GM18507 (cell line): Measurements from ENCODE around the gene LONP2.
"Not testable (repeated sequence)": the region's sequence is repeated elsewhere in the genome, so short reads cannot be mapped to it uniquely, and the experiment has no call there.

Experiments used
- DNase-seq: peaks from one replicate; pipeline ENCODE4 v3.0.0; 2011; ENCODE audit warnings: low read depth; ENCODE audit not compliant: insufficient read length; ENCODE audit errors: extremely low spot score
- FAIRE-seq: peaks from 2 replicates; lab custom pipeline; 2011; peaks lifted over from hg19 to GRCh38; lab: Jason Lieb, UNC

Gene LONP2

GRCh38 chr16:48383009-48383876 is 139.1 kb downstream of the LONP2 start:
- no peak for DNase-seq
- no peak for FAIRE-seq

GRCh38 chr16:48383877-48384519 is 139.9 kb downstream of the LONP2 start:
- FAIRE-seq (peak; percentile 57), DNase-seq (no peak)

- no peak for DNase-seq
- FAIRE-seq: no peak
These were observed 140.6 kb downstream of the LONP2 start for GRCh38 chr16:48384520-48385252.

- peak; percentile 87 for DNase-seq
- peak; percentile 31 for FAIRE-seq
These were observed 141.4 kb downstream of the LONP2 start, which contains the start of gene SIAH1 for GRCh38 chr16:48385253-48386150. Gene SIAH1 (minus strand): TSS chr16:48385413. CDS start chr16:48362428, 22,985 bp downstream.

- DNase-seq: no peak
- FAIRE-seq: no peak
These were observed 142.6 kb downstream of the LONP2 start for GRCh38 chr16:48386559-48387312.

- no peak for FAIRE-seq
- DNase-seq: no peak
These were observed 148.3 kb downstream of the LONP2 start for GRCh38 chr16:48392407-48392806.

GRCh38 chr16:48393485-48394354 is 149.6 kb downstream of the LONP2 start:
- DNase-seq (no peak), FAIRE-seq (no peak)

- DNase-seq (no peak), FAIRE-seq (no peak)
These were observed 150.2 kb downstream of the LONP2 start for GRCh38 chr16:48394355-48394703.

- FAIRE-seq (no peak), DNase-seq (no peak)
These were observed 151.3 kb downstream of the LONP2 start for GRCh38 chr16:48395375-48395774.

- FAIRE-seq, DNase-seq: not testable (repeated sequence)
These were observed 158.4 kb downstream of the LONP2 start for GRCh38 chr16:48402547-48402946.

GRCh38 chr16:48405153-48405552 is 161.1 kb downstream of the LONP2 start:
- DNase-seq (no peak), FAIRE-seq (no peak)

GRCh38 chr16:48405907-48406306 is 161.8 kb downstream of the LONP2 start:
- FAIRE-seq: no peak
- no peak for DNase-seq
